ENCODE data around the gene CRLF3.

CRLF3 gene

DNA sequence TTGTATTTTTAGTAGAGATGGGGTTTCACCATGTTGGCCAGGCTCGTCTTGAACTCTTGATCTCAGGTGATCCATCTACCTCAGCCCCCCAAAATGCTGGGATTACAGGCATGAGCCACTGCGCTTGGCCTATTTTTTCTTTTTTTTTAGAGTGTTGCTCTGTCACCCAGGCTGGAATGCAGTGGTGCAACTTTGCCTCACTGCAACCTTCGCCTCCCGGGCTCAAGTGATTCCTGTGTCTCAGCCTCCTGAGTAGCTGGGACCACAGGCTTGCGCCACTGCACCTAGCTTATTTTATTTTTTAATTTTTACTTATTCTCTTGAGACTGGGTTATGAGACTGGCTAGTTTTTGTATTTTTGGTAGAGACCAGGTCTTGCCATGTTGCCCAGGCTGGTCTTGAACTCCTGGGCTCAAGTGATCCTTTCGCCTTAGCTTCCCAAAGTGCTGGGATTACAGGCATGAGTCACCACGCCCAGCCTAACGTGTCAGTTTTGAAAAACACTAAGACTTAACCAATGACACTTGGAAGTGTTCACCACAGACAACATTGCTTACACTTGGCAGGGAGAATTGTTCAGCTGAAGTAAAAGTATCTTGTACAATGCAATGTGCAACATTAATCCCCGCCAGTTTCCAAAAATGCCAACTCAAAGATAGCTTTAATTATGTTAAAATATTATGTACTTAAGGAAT, 34.2 kb upstream of the CRLF3 start:
- Histone ChIP-seq H3K9me2 (replicated peaks; ENCODE audit: insufficient read depth, low read length) (no peaks in the 10 kb centered on the region), H3K4me2 (ENCODE audit: low read depth, low read length, poor library complexity, severe bottlenecking) (no peak overlapping the region), H3K4me3 (ENCODE audit: insufficient read depth, low read length, poor library complexity, severe bottlenecking) (no peak overlapping the region), H2AFZ (ENCODE audit: low read depth, low read length, severe bottlenecking) (no peak overlapping the region), H3F3A (ENCODE audit: insufficient read depth) (no peaks in the 10 kb centered on the region; the same call in 1 of the 2 replicates), H3K79me2 (ENCODE audit: insufficient read depth, low read length) (no peaks in the 10 kb centered on the region), H3K27me3 (ENCODE audit: low read length) (no peaks in the 10 kb centered on the region), H3K9me3 (ENCODE audit: insufficient read depth, low read length) (no peaks in the 10 kb centered on the region), H3K36me3 (ENCODE audit: low read length) (peaks cover 32% of the 10 kb centered on the region; the same call in 1 of the 2 replicates), H4K20me1 (ENCODE audit: low read depth, low read length) (no peaks in the 10 kb centered on the region), H3K27ac (ENCODE audit: low read depth, low read length) (no peak overlapping the region), H3K9ac (ENCODE audit: low read length) (no peak overlapping the region)
- TF ChIP-seq, protein P1, sequence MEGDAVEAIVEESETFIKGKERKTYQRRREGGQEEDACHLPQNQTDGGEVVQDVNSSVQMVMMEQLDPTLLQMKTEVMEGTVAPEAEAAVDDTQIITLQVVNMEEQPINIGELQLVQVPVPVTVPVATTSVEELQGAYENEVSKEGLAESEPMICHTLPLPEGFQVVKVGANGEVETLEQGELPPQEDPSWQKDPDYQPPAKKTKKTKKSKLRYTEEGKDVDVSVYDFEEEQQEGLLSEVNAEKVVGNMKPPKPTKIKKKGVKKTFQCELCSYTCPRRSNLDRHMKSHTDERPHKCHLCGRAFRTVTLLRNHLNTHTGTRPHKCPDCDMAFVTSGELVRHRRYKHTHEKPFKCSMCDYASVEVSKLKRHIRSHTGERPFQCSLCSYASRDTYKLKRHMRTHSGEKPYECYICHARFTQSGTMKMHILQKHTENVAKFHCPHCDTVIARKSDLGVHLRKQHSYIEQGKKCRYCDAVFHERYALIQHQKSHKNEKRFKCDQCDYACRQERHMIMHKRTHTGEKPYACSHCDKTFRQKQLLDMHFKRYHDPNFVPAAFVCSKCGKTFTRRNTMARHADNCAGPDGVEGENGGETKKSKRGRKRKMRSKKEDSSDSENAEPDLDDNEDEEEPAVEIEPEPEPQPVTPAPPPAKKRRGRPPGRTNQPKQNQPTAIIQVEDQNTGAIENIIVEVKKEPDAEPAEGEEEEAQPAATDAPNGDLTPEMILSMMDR (IDR thresholded peaks at IDR 0.05; ENCODE audit: insufficient read depth, low read length, poor library complexity, severe bottlenecking) = no peak
- TF ChIP-seq EZH2phosphoT487 (conservative IDR thresholded peaks at IDR 0.05; ENCODE audit: low read length) = no peak

DNA sequence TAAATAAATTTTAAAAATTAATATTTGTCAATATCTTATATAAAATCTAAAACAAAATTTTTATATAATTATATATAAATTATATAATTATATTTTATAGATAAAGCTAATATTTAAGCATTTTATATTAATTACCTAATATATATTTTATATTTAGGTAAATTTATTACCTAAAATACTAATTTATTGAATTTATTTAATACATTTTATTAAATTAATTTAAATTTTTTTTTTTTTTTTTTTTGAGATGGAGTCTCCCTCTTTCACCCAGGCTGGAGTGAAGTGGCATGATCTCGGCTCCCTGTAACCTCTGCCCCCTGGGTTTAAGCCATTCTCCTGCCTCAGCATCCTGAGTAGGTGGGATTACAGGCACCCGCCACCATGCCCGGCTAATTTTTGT, 29.7 kb upstream of the CRLF3 start:
- no peaks in the 10 kb centered on the region; the same call in 1 of the 2 replicates for H3F3A ChIP-seq (ENCODE audit: insufficient read depth)
- H3K9me2 ChIP-seq (replicated peaks; ENCODE audit: insufficient read depth, low read length) = no peaks in the 10 kb centered on the region
- H3K9ac ChIP-seq (ENCODE audit: low read length) = no peak overlapping the region
- H3K4me2 ChIP-seq (ENCODE audit: low read depth, low read length, poor library complexity, severe bottlenecking) = no peak overlapping the region
- H2AFZ ChIP-seq (ENCODE audit: low read depth, low read length, severe bottlenecking) = no peak overlapping the region
- H3K4me3 ChIP-seq (ENCODE audit: insufficient read depth, low read length, poor library complexity, severe bottlenecking) = no peak overlapping the region
- peaks cover 55% of the 10 kb centered on the region for H3K36me3 ChIP-seq (ENCODE audit: low read length)
- H3K27me3 ChIP-seq (ENCODE audit: low read length) = no peaks in the 10 kb centered on the region
- TF ChIP-seq EZH2phosphoT487 (conservative IDR thresholded peaks at IDR 0.05; ENCODE audit: low read length) = no peak
- TF ChIP-seq, protein P1 (IDR thresholded peaks at IDR 0.05; ENCODE audit: insufficient read depth, low read length, poor library complexity, severe bottlenecking) = no peak
- no peaks in the 10 kb centered on the region for H3K9me3 ChIP-seq (ENCODE audit: insufficient read depth, low read length)
- no peaks in the 10 kb centered on the region for H4K20me1 ChIP-seq (ENCODE audit: low read depth, low read length)
- no peaks in the 10 kb centered on the region for H3K79me2 ChIP-seq (ENCODE audit: insufficient read depth, low read length)
- no peak overlapping the region for H3K27ac ChIP-seq (ENCODE audit: low read depth, low read length)

DNA sequence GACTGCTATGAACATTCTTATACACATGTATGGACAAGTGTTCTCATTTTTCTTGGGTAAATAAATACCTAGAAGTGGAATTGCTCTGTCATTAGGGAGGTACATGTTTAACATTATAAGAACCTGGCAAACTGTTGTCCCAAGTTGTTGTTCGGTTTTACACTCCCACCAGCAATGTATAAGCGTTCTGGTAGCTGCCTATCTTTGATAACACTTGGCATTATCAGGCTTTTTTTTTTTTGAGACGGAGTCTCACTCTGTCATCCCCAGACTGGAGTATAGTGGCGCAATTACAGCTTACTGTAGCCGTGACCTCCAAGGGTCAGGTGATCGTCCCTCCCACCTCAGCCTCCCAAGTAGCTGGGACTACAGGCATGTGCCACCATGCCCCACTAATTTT, 23.5 kb upstream of the CRLF3 start:
- Histone ChIP-seq H3K9me2 (replicated peaks; ENCODE audit: insufficient read depth, low read length) (no peaks in the 10 kb centered on the region), H3K4me3 (ENCODE audit: insufficient read depth, low read length, poor library complexity, severe bottlenecking) (no peak overlapping the region), H2AFZ (ENCODE audit: low read depth, low read length, severe bottlenecking) (no peak overlapping the region), H3K79me2 (ENCODE audit: insufficient read depth, low read length) (no peaks in the 10 kb centered on the region), H4K20me1 (ENCODE audit: low read depth, low read length) (no peaks in the 10 kb centered on the region), H3K36me3 (ENCODE audit: low read length) (peaks cover 32% of the 10 kb centered on the region), H3K27me3 (ENCODE audit: low read length) (no peaks in the 10 kb centered on the region), H3F3A (ENCODE audit: insufficient read depth) (no peaks in the 10 kb centered on the region), H3K27ac (ENCODE audit: low read depth, low read length) (no peak overlapping the region), H3K4me2 (ENCODE audit: low read depth, low read length, poor library complexity, severe bottlenecking) (no peak overlapping the region), H3K9me3 (ENCODE audit: insufficient read depth, low read length) (no peaks in the 10 kb centered on the region), H3K9ac (ENCODE audit: low read length) (no peak overlapping the region)
- TF ChIP-seq, protein P1 (IDR thresholded peaks at IDR 0.05; ENCODE audit: insufficient read depth, low read length, poor library complexity, severe bottlenecking) = no peak
- TF ChIP-seq EZH2phosphoT487 (conservative IDR thresholded peaks at IDR 0.05; ENCODE audit: low read length) = no peak
